Amygdala (tissue), 56 donors: ENCODE measurements around the gene PXDN.
"Not testable (repeated sequence)": the region's sequence is repeated elsewhere in the genome, so short reads cannot be mapped to it uniquely, and the experiment has no call there.

Experiments
- DNase-seq, 56 donors: peaks; one replicate each; lab custom pipeline; 2025; lab: John Stamatoyannopoulos, UW

The PXDN gene

DNA sequence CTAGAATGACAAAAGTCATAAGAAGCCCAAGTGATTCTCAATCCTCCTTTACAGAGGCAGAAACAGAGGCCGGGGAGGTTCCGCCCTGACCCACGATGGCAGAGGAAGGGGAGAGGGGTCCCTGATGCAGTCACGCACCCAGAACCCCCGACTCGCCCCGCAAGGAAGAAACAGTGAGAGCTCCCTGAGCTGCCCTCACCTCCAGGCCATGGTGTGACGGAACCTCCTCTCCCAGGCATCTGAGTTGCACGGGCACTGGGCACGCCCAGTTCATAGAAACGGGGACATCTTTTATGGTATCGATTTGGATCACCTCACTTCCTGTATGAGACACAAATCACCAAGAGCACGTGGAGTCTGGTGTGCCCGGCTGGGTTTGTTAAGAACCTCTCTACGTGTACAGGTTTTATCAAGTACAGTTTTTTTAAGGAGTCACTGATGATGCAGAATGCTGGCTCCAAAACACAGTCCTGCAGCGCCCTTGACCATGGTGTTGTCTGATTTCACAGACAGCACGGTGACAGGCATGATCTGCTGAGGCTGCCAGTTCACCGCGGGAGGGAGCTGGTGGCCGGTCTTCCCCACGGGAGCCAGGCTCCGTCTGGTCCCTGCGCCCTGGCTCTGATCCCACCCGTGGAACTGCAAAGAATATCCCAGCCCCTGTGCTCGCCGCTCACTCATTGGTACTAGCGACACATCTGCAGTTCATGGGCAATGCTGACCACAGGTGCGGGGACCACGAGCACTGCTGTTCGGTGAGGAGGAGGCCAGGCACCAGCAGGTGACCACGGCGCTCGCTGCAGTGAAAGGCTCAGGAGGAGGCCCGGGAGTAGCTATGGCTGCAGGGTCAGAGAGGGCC is 35.6 kb downstream of the PXDN start:
- DNase-seq: no peak

GRCh38 chr2:1707771-1708418 is 36.4 kb downstream of the PXDN start:
- peak in 1 of 56 donors; percentile 49 for DNase-seq

- DNase-seq: not testable (repeated sequence)
Measured at GRCh38 chr2:1706089-1706841, 38.0 kb downstream of the PXDN start.

GRCh38 chr2:1705557-1706076 is 38.7 kb downstream of the PXDN start:
- no peak for DNase-seq

DNA sequence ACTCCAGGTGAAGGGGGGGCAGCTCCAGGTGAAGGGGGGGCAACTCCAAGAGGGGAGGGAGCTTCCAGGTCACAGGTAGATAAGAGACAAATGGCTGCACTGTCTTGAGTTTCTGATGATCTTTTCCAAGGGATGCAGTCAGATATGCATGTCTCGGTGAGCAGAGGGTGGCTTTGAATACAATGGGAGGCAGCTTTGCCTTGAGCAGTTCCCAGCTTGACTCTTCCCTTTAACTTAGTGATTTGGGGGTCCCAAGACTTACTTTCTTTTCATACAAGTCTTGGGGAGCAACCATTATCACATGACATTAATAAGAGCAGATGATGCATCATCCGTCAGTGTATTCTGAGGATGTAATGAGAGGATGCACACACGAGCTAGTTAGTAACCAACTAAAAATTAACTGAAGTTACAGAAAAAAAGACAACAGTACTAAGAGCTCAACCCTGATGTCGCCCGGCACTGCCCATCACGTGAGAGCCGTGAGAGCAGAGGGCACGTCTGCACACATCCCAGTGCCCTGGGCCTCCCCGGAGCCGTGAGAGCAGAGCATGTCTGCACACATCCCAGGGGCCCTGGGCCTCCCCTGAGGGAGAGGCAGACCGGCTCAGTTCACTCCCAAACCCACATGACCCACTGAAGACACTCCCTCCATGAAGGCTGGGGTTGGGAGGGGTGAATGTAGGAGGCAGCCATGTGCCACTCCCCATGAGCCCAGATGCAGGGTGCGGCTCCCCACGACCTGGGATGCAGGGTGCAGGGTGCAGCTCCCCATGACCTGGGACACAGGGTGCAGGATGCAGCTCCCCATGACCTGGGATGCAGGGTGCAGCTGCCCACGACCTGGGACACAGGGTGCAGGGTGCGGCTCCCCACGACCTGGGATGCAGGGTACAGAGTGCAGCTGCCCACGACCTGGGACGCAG is 39.4 kb downstream of the PXDN start:
- DNase-seq: no peak

DNA sequence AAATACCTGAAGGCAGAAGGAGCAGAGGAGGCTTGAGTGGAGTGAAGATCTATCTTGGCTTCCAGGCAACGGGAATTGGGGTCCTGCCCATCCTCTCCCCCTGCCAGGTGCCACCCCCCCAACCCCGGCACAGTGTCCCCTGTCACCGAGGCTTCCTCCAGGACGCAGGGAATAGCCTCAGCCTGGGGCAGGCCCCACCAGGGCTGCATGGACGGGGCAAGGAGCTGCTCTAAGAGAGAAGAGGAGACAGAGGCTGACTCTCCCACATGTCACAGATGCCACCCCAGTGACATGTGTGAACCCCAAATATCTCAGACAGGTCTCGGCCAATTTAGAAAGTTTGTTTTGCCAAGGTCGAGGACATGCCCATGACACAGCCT is 42.1 kb downstream of the PXDN start:
- no peak for DNase-seq

DNA sequence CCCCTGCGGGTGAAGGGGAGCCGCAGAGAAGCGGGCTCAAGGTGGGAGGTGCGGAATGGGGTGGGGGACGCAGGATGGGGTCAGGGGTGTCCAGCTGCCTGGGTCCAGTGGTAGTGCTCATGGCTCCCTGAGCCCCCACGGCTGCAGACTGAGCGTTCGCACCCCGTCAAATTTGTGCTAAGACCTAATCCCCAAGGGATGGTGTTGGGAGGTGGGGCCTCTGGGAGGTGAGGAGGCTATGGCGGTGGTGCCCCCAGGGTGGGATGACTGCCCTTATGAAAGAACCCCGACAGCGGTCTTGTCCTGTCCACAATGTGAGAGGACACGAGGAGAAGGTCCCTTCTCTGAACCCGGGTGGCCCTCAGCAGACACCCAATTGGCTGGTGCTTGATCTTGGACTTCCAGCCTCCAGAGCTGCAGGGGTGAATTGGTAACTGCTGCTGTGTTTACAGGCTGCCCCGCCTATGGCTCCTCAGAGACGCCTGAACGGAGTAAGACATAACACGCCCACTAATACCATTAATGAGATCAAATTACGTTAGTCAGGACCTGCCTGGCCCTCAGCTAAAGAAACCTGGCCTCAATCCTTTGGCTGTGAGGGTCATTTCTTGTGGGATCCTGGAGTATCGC is 42.6 kb downstream of the PXDN start:
- no peak for DNase-seq

- no peak for DNase-seq
Measured at GRCh38 chr2:1701020-1701419, 43.3 kb downstream of the PXDN start.

DNA sequence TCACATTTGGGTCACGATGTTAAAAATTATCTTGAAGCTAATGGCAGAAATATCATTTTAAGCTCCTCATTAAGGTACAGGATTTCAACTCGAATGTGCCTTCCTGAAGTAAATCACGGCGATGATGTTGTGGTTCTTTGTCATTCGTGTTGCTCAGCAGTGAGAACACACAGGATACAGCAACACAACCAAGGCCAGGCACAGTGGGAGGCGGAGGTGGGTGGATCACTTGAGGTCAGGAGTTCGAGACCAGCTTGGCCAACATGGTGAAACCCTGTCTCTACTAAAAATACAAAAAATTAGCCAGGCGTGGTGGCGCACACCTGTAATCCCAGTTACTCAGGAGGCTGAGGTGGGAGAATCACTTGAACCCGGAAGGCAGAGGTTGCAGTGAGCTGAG is 43.9 kb downstream of the PXDN start:
- not testable (repeated sequence) for DNase-seq

GRCh38 chr2:1698188-1698945 is 45.9 kb downstream of the PXDN start:
- DNase-seq: no peak

DNA sequence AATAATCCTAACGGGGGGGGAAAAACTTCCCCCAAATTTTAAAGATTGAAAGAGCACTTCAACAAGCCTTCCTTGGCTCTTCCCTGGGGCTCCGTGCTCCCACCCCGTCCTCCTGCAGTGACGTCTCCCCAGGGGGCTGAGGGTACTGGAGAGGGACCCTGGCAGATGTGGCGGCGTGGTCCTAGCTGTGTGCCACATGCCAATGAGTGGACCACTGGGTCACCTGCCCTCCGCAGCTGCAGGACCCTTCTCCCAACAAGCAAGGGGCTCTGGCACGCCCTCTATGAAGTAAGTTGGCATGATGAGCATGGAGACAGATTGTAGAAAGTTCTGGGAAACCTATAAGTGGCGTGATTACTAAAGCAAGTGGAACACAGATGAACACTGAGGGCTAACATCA is 46.7 kb downstream of the PXDN start:
- no peak for DNase-seq

GRCh38 chr2:1696472-1696871 is 47.8 kb downstream of the PXDN start:
- DNase-seq: no peak

DNA sequence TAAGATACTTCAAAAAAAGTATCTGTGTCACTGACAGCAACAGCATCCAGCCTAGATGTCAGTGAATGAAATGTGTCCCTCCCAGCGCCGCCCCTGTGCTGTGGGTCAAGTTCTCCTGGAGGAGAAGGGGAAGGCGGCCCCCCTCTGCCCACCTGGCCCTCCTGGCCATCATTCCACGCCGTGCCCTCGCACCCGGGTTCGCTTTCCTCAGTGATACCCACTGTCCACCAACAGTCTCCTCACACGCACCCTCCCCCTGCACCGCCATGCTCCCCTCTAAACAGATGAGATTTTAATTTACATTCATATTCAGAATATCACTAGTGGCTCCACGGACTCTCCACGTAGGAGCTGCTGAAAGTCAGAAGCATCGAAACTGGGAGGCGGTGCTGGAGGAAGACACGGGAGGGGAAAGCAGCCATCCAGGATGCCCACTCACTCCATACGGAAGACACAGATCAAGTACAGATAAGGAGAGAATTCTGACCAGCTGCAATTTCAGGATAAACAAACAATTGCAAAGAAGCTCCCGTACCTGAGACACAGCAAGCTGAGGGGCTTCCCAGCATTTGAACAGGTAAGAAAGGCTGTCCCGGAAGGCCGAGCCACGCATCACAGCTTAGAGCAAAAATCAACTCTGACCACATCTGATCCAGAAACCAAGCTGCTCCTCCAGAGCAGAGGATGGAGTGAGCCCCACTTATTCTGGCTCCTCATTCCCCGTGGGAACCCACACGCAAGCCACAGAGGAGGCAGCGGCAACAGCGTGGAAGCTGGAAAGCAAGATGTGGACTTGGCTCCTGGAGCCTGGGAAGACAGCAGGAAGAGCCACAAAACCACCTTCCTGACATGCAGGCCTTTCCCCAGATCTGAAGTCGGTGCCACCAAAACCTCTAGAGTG is 49.7 kb downstream of the PXDN start:
- DNase-seq: no peak

GRCh38 chr2:1693723-1694122 is 50.6 kb downstream of the PXDN start:
- no peak for DNase-seq

GRCh38 chr2:1692342-1692741 is 52.0 kb downstream of the PXDN start:
- DNase-seq: no peak

DNA sequence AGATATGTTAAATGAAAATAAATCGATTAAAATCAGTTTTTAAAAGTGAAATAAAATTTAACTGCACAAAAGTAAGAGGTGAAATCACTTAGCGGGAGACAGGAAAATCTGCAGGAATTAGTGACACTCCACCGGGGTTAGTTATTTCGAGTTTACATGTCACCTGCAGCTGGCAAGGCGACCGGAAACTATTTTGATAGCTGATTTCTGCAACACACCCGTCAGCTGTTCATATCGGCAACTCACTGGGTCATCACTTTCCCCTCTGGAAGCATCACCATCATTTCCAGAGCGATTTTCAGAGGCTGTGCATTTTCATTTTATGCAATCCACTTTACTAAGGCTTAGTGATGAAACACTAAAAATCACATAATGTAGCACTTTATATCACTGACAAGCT is 52.9 kb downstream of the PXDN start:
- DNase-seq: no peak

DNA sequence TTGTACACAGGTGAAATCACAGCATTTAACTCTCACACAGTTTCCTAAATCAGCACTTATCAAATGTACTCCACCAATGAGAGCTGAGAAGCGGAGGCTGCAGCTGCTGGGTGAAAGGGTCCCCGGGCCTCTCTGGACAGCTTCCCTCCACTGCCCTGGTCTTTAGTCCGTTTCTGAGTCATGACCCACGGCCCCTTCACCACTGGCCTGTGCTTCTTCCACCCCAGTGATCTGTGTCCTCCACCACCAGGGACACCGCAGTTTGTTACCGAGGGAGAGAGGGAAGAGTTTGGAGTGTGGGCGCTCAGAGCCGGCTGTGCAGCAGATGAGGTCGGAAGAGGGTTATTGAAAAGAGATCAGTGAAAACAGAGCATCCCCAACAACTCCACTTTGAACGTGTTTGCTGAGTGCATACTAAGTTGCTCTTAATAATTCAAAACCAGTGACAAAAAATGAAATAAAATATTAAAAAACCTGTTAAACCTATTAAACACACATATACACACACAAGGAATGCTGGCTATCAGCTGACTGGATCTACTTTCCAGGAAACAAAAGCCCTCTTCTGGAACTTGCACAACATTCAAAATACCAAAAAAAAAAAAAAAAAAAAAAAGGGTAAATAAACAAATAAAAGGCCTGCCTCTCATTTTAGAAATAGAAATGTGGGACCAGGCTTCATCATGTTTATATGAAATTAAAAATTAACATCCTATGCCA is 54.1 kb downstream of the PXDN start:
- no peak for DNase-seq
